K562 (cell line): ENCODE data around the gene C2. TPM values are rescaled to one million over a fixed set of nuclear protein-coding genes. Genes with fewer than 3 reads are reported as not detected.
A peak's percentile ranks its signal among the peaks of the same experiment; 100 is the strongest.

Experiments
- ATAC-seq: fragments of 200-7000 bp; cut with Tn5 transposase; 3 replicates; pipeline ENCODE4 v1.9.1; 2020; ENCODE audit warnings: moderate library complexity
- BruUV-seq: library from RNA; stranded (reverse); fragments of 400-500 nt; replicated peaks from 2 replicates; lab custom pipeline; 2021; lab: Mats Ljungman, UMichigan
- CTCF ChIA-PET: fragments of 300-600 bp; formaldehyde crosslinking; extraction: SDS; loops from one replicate; lab custom pipeline; 2021; ENCODE audit warnings: low intra/inter-chr PET ratio; lab: Yijun Ruan, JAX
- POLR2A ChIA-PET: fragments of 300-600, 350-650 bp; sonication (Branson Sonifier 250); formaldehyde crosslinking; extraction: SDS; loops from one replicate; lab custom pipeline; 2021; ENCODE audit warnings: antibody characterized with exemption, inconsistent platforms; lab: Yijun Ruan, JAX
- DNase-seq, 4 experiments: peaks; one replicate each; pipeline versions ENCODE4 v3.0.0 to v3.0.0-alpha.2; 2011 to 2018; ENCODE audit warnings: low spot score in 3 of 4, mixed read lengths in 3 of 4; ENCODE audit errors: extremely low read depth in 1 of 4
- FAIRE-seq: peaks from 2 replicates; lab custom pipeline; 2011; peaks lifted over from hg19 to GRCh38; lab: Jason Lieb, UNC
- H2AFZ ChIP-seq: 2 replicates; pipeline ENCODE4 v1.6.0; 2011; ENCODE audit warnings: low read depth, low read length, control low read depth, inconsistent platforms
- H3K27ac ChIP-seq: fragments of 200-600 bp; 3 replicates; pipeline ENCODE4 v1.8.0; 2011; ENCODE audit warnings: low read depth, mild to moderate bottlenecking, control low read depth, inconsistent platforms, low read length, moderate library complexity, mixed read lengths; ENCODE audit errors: extremely low read depth
- H3K27me3 ChIP-seq, 2 experiments: fragments of 300-600 bp in 1 of 2; 2 replicates in 1 of 2; 3 replicates in 1 of 2; pipeline versions ENCODE4 v1.6.0 to v1.8.0; 2011; ENCODE audit warnings: inconsistent platforms in 2 of 2, low read length in 2 of 2, mild to moderate bottlenecking in 1 of 2, mixed read lengths in 1 of 2, moderate library complexity in 1 of 2; ENCODE audit not compliant: control insufficient read depth in 2 of 2, insufficient read depth in 2 of 2
- H3K36me3 ChIP-seq: fragments of 300-600 bp; 3 replicates; pipeline ENCODE4 v1.8.0; 2011; ENCODE audit warnings: mild to moderate bottlenecking, low read length, inconsistent platforms; ENCODE audit not compliant: control insufficient read depth, insufficient read depth
- H3K4me1 ChIP-seq, 2 experiments: fragments of 200-600 bp in 1 of 2; replicated peaks in 1 of 2; 2 replicates in 1 of 2; 3 replicates in 1 of 2; pipeline versions ENCODE4 v1.5.1 to v1.8.0; 2011; ENCODE audit warnings: inconsistent platforms in 2 of 2, low read length in 2 of 2, mild to moderate bottlenecking in 1 of 2, mixed read lengths in 1 of 2, moderate library complexity in 1 of 2; ENCODE audit not compliant: control insufficient read depth in 2 of 2, insufficient read depth in 2 of 2
- H3K4me2 ChIP-seq: 2 replicates; pipeline ENCODE4 v1.6.1; 2011; ENCODE audit warnings: low read length, control low read depth, inconsistent platforms, mixed read lengths; ENCODE audit not compliant: insufficient read depth
- H3K4me3 ChIP-seq: fragments of 200-600 bp; sonication (generic), shearing (Covaris generic); 2 replicates; pipeline ENCODE4 v1.5.1; 2016; ENCODE audit warnings: control low read depth, inconsistent platforms
- H3K79me2 ChIP-seq: fragments of 200-600 bp; 3 replicates; pipeline ENCODE4 v1.8.0; 2011; ENCODE audit warnings: low read length, inconsistent platforms; ENCODE audit not compliant: control insufficient read depth, insufficient read depth
- H3K9ac ChIP-seq, 2 experiments: 2 replicates each; pipeline versions ENCODE4 v1.6.0 to v1.6.1; 2011; ENCODE audit warnings: low read depth in 2 of 2, low read length in 2 of 2, control low read depth in 1 of 2, inconsistent platforms in 1 of 2, mild to moderate bottlenecking in 1 of 2, mixed read lengths in 1 of 2; ENCODE audit not compliant: insufficient read depth in 1 of 2
- H3K9me1 ChIP-seq: one replicate; pipeline ENCODE4 v1.6.0; 2011; ENCODE audit warnings: inconsistent platforms, mild to moderate bottlenecking, low read length, moderate library complexity; ENCODE audit not compliant: control insufficient read depth, insufficient read depth
- H3K9me3 ChIP-seq: replicated peaks from 2 replicates; pipeline ENCODE4 v1.5.1; 2011; ENCODE audit warnings: low read depth, low read length, inconsistent platforms; ENCODE audit not compliant: control insufficient read depth, insufficient read depth
- H4K20me1 ChIP-seq: replicated peaks from 2 replicates; pipeline ENCODE4 v1.6.1; 2011; ENCODE audit warnings: low read length, inconsistent platforms, mixed read lengths; ENCODE audit not compliant: control insufficient read depth, insufficient read depth
- C11orf30 ChIP-seq: fragments of 450-650 bp; IDR thresholded peaks from 2 replicates; pipeline ENCODE4 v1.6.1; 2016; ENCODE audit warnings: low read depth, mild to moderate bottlenecking
- SIRT6 ChIP-seq: IDR thresholded peaks from one replicate; pipeline ENCODE4 v1.6.1; 2012; ENCODE audit warnings: low read depth, mild to moderate bottlenecking, control low read depth, inconsistent platforms, low read length, moderate library complexity
- TAF15 ChIP-seq: fragments of 200-400 bp; formaldehyde crosslinking; IDR thresholded peaks from 2 replicates; pipeline ENCODE4 v1.6.1; 2017; ENCODE audit warnings: mild to moderate bottlenecking, low read depth, low read length, moderate library complexity
- ZBTB43 ChIP-seq: sonication (generic); formaldehyde crosslinking; IDR thresholded peaks from 2 replicates; pipeline ENCODE4 v1.8.0; 2023; ENCODE audit warnings: mild to moderate bottlenecking, missing genetic modification reagents
- ZNF316 ChIP-seq: fragments of 450-650 bp; IDR thresholded peaks from 2 replicates; pipeline ENCODE4 v1.6.1; 2016
- ZNF639 ChIP-seq, 2 experiments: fragments of 200-800 bp in 1 of 2; sonication (Bioruptor generic) in 1 of 2; sonication (generic) in 1 of 2; formaldehyde crosslinking in 1 of 2; IDR thresholded peaks in 1 of 2; conservative IDR thresholded peaks in 1 of 2; 2 replicates each; pipeline versions ENCODE4 v1.5.0 to v1.6.1; 2016 to 2020; ENCODE audit warnings: missing compliant biosample characterization in 1 of 2, missing genetic modification characterization in 1 of 2, missing genetic modification reagents in 1 of 2
- WGBS: fragments of 100-300 bp; shearing (Covaris generic); methylation state at CpG from one replicate; pipeline ENCODE4 v1.1.6; 2016; ENCODE audit warnings: low coverage, mixed read lengths; ENCODE audit not compliant: insufficient coverage; ENCODE audit errors: missing lambda C conversion rate; 5-methylcytosine and 5-hydroxymethylcytosine counted together
- in situ Hi-C: fragments of 300-500 bp; cut with MboI; formaldehyde crosslinking; loops from 4 replicates; pipeline ENCODE4 v1.15.0; 2018; ENCODE audit warnings: inconsistent platforms, mixed read lengths
- intact Hi-C: fragments of 100-400 bp; cut with micrococcal nuclease; formaldehyde crosslinking; loops from 2 replicates; pipeline ENCODE4 v1.14.2; 2022
- polyA plus RNA-seq, 8 experiments: library from polyadenylated mRNA; depleted of rRNA in 4 of 8; stranded (reverse) in 5 of 8; unstranded in 3 of 8; fragments of >200 nt; fragmentation: Nextera tagmentation in 2 of 8; fragmentation: Illumina TruSeq in 1 of 8; extraction: Ambion mirVana in 2 of 8; extraction: Trizol in 1 of 8; gene quantifications; 2 replicates each; pipeline versions ENCODE4 v1.2.1 to v1.2.3, GENCODE V29; 2011 to 2014; ENCODE audit warnings: inconsistent platforms in 1 of 8, missing spikeins in 1 of 8
- total RNA-seq, 7 experiments: library from RNA; depleted of rRNA in 6 of 7; stranded (reverse); fragments of >200 nt in 6 of 7; fragmentation: Illumina TruSeq in 2 of 7; extraction: Trizol in 2 of 7; gene quantifications; 2 replicates each; pipeline versions ENCODE4 v1.2.1 to v1.2.3, GENCODE V29; 2011 to 2021; ENCODE audit warnings: low replicate concordance in 1 of 7
- TF ChIP-seq, protein P1 (sequence below): IDR thresholded peaks from 2 replicates; pipeline ENCODE4 v1.6.1; 2016; ENCODE audit warnings: missing genetic modification characterization, missing compliant biosample characterization
- TF ChIP-seq, protein P2 (sequence below): sonication (generic); formaldehyde crosslinking; IDR thresholded peaks from 2 replicates; pipeline ENCODE4 v1.8.1; 2023; ENCODE audit warnings: mild to moderate bottlenecking, missing genetic modification reagents
- TF ChIP-seq, protein P3 (sequence below): fragments of 450-650 bp; conservative IDR thresholded peaks from 2 replicates; pipeline ENCODE4 v1.6.1; 2016; ENCODE audit warnings: missing genetic modification characterization, low read depth, mild to moderate bottlenecking, control low read depth, missing compliant biosample characterization

Gene C2
- total and polyA plus RNA-seq, 9 of the 15 experiments (the other 6 are each of a cell fraction or from before 2014, with no cell fraction given): 0.05 to 1.1 (median 0.39) TPM; not detected in 1

- POLR2A ChIA-PET: interaction anchor here (1.3 to 1.9 kb wide), 2 partner anchors 9 to 100 kb away, joined by 4 to 6 read pairs; no protein-coding TSS in a partner anchor
- intact Hi-C loops: loop anchor here (5.0 kb wide), 1 partner anchor 46 kb away; the partner anchor contains the start of gene ZBTB12
- no peaks in the 10 kb centered on the region for H4K20me1 ChIP-seq
- TF ChIP-seq C11orf30 (peak; percentile 70), ZBTB43 (CRISPR knock-in tag) (no peak), ZNF316 (peak; percentile 85), ZNF639 (CRISPR knock-in tag; conservative IDR thresholded peaks at IDR 0.05 in 1 of 2, IDR thresholded peaks at IDR 0.05 in 1 of 2) (no peak), SIRT6 (no peak), TAF15 (no peak)
- TF ChIP-seq, protein P1, sequence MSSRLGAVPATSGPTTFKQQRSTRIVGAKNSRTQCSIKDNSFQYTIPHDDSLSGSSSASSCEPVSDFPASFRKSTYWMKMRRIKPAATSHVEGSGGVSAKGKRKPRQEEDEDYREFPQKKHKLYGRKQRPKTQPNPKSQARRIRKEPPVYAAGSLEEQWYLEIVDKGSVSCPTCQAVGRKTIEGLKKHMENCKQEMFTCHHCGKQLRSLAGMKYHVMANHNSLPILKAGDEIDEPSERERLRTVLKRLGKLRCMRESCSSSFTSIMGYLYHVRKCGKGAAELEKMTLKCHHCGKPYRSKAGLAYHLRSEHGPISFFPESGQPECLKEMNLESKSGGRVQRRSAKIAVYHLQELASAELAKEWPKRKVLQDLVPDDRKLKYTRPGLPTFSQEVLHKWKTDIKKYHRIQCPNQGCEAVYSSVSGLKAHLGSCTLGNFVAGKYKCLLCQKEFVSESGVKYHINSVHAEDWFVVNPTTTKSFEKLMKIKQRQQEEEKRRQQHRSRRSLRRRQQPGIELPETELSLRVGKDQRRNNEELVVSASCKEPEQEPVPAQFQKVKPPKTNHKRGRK (tag): no peak
- TF ChIP-seq, protein P2, sequence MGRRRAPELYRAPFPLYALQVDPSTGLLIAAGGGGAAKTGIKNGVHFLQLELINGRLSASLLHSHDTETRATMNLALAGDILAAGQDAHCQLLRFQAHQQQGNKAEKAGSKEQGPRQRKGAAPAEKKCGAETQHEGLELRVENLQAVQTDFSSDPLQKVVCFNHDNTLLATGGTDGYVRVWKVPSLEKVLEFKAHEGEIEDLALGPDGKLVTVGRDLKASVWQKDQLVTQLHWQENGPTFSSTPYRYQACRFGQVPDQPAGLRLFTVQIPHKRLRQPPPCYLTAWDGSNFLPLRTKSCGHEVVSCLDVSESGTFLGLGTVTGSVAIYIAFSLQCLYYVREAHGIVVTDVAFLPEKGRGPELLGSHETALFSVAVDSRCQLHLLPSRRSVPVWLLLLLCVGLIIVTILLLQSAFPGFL (CRISPR knock-in tag): no peak
- TF ChIP-seq, protein P3, sequence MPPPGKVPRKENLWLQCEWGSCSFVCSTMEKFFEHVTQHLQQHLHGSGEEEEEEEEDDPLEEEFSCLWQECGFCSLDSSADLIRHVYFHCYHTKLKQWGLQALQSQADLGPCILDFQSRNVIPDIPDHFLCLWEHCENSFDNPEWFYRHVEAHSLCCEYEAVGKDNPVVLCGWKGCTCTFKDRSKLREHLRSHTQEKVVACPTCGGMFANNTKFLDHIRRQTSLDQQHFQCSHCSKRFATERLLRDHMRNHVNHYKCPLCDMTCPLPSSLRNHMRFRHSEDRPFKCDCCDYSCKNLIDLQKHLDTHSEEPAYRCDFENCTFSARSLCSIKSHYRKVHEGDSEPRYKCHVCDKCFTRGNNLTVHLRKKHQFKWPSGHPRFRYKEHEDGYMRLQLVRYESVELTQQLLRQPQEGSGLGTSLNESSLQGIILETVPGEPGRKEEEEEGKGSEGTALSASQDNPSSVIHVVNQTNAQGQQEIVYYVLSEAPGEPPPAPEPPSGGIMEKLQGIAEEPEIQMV (tag): no peak
- in situ Hi-C loops: no loop called here
- DNase-seq: no peak
- no peak for ATAC-seq
- H2AFZ ChIP-seq: no peak overlapping the region
- WGBS: 70% methylated on average over 4 of the region's 4 CpGs
- H3K27ac ChIP-seq: no peak overlapping the region
- no peak overlapping the region for H3K4me2 ChIP-seq
- no peak overlapping the region for H3K4me3 ChIP-seq
- FAIRE-seq: no peak
- peaks cover 2 to 21% of the 10 kb centered on the region in 2 experiments; a peak in 3 of 5 replicates for H3K27me3 ChIP-seq
- no peaks in the 10 kb centered on the region for H3K79me2 ChIP-seq
- CTCF ChIA-PET: no interaction called here
- no peak overlapping the region for H3K9ac ChIP-seq
- H3K9me3 ChIP-seq: no peaks in the 10 kb centered on the region
- BruUV-seq: no TSS peak
- H3K4me1 ChIP-seq: peaks cover 16 to 24% of the 10 kb centered on the region in 2 experiments
- H3K36me3 ChIP-seq: peaks cover 21% of the 10 kb centered on the region
- H3K9me1 ChIP-seq: peaks cover 7% of the 10 kb centered on the region
Measured at GRCh38 chr6:31947864-31948263, 20.3 kb downstream of the C2 start.
